ENCODE measurements around the gene MAPKAP1.

The MAPKAP1 gene

DNA sequence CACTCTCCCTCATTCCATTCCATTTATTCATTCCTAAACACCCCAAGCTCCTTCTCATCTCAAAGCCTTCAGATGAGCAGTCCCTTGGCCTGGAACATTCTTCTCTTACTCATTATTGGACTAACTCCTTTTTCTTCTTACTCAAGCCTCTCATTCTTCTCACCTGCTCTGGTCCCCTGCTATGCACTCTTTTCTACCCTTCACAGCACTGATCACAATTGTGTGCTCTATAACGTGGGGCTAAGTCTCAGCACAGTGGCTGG lies 212.4 kb downstream of the MAPKAP1 start:
- no peak overlapping the region for H3K27ac ChIP-seq
- no peak for TF ChIP-seq ZFX (IDR thresholded peaks at IDR 0.05)
- TF ChIP-seq, protein P1, sequence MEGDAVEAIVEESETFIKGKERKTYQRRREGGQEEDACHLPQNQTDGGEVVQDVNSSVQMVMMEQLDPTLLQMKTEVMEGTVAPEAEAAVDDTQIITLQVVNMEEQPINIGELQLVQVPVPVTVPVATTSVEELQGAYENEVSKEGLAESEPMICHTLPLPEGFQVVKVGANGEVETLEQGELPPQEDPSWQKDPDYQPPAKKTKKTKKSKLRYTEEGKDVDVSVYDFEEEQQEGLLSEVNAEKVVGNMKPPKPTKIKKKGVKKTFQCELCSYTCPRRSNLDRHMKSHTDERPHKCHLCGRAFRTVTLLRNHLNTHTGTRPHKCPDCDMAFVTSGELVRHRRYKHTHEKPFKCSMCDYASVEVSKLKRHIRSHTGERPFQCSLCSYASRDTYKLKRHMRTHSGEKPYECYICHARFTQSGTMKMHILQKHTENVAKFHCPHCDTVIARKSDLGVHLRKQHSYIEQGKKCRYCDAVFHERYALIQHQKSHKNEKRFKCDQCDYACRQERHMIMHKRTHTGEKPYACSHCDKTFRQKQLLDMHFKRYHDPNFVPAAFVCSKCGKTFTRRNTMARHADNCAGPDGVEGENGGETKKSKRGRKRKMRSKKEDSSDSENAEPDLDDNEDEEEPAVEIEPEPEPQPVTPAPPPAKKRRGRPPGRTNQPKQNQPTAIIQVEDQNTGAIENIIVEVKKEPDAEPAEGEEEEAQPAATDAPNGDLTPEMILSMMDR (conservative IDR thresholded peaks at IDR 0.05) = no peak

GRCh38 chr9:125493881-125494652 lies 212.9 kb downstream of the MAPKAP1 start:
- TF ChIP-seq ZFX (IDR thresholded peaks at IDR 0.05) = no peak
- TF ChIP-seq, protein P1 (conservative IDR thresholded peaks at IDR 0.05) = no peak
- no peak overlapping the region for H3K27ac ChIP-seq

DNA sequence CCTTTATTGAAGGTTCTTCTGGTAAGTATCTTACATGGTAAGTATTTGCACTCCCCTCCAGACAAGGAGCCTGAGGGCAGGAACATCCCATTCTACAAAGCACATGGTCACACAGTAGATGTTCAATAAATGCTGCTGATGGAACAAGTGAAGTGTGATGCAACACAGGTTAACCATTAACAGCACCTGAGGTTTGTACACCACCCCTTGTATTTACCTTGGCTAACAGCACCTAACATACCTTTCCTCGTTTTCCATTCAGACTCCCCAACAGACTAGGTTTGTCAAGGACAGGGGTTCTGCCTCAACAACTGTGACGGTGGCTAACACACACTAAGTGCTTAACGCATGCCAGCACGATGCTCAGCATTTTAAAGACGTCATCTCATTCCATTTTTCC lies 213.6 kb downstream of the MAPKAP1 start:
- TF ChIP-seq ZFX (IDR thresholded peaks at IDR 0.05) = no peak
- TF ChIP-seq, protein P1 (conservative IDR thresholded peaks at IDR 0.05) = no peak

DNA sequence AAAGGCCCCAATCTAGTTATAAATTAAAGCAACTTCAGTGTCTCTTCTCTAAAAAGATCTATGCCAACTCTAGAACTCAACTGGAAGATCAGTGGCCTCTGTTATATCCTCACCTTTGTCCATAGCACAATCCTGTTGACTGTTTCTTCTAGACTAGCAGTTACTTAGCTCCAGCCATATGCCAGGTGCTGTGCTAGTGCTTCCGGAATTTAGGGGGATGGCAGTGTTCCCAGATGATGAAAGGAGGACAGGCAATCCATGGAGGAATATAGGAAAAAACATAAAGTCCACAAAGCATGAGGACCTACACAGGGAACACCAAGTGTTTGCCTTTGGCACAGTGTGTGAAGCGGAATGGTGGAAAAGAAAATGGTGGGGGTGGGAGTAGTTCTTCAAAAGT lies 214.3 kb downstream of the MAPKAP1 start:
- no peak overlapping the region for H3K27ac ChIP-seq
- TF ChIP-seq, protein P1 (conservative IDR thresholded peaks at IDR 0.05) = no peak
- no peak for TF ChIP-seq ZFX (IDR thresholded peaks at IDR 0.05)

More for the DNA sequence above, 213.6 kb downstream of the MAPKAP1 start:
- H3K27ac ChIP-seq = no peak overlapping the region

DNA sequence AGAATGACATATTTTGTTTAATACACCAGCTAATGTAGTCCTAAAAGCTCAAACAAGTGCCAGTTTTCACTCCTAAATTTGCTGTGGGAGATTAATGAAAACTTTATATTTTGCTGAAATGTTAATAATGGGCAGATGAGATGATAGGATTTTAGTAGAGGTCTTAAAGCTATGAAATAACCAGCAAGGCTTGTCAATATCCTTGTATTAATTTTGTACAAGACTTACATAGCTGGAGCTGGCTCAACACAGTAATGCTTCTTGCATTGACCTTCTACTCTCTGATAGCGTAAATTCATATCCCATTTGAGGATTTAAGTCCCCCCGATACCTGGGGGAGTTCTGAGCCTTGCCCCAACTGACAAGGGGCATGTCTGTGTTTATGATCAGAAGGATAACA lies 219.2 kb downstream of the MAPKAP1 start:
- no peak overlapping the region for H3K27ac ChIP-seq
- TF ChIP-seq, protein P1 (conservative IDR thresholded peaks at IDR 0.05) = no peak
- TF ChIP-seq ZFX (IDR thresholded peaks at IDR 0.05) = no peak

DNA sequence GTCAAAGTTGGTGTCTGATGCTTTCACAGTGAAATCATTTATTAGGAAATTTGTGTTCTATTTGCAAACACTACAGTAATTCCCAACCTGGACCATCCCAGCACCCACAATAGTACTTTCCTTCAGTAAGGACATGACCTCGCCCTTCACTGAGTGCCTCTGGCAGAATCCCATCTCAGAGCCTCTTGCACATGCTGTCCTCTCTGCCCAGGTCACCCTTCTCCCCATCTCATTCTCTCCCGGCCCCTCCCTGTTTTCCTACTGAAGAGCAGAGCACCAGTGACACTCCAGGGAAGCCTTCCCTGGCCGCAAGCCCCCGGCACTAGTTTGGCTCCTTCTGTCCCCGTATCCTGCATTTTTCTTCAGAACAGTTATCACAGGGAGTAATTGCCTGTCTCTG lies 220.4 kb downstream of the MAPKAP1 start:
- no peak overlapping the region for H3K27ac ChIP-seq
- TF ChIP-seq, protein P1 (conservative IDR thresholded peaks at IDR 0.05) = no peak
- TF ChIP-seq ZFX (IDR thresholded peaks at IDR 0.05) = no peak

DNA sequence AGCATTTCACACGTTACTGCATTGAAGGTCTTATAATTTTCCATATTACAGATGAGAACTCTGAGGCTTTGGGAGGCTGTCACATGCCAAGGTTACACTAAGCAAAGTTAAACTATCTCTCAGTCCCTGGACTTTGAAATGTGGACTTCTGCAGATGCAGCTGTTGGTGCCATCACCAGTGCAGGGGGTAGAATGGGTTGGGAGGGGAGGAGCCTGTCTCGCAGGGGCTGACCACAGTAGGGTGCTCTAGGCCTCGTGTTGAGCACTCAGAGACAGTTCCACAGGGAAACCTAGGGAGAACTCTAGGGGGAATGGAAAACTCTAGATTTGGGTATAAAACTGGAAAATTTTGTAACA lies 220.9 kb downstream of the MAPKAP1 start:
- no peak for TF ChIP-seq ZFX (IDR thresholded peaks at IDR 0.05)
- TF ChIP-seq, protein P1 (conservative IDR thresholded peaks at IDR 0.05) = no peak
- H3K27ac ChIP-seq = no peak overlapping the region

Data from C4-2B (cell line).